K562 (cell line): Measurements from ENCODE around the gene PLCD1. TPM values are rescaled to one million over a fixed set of nuclear protein-coding genes. Genes with fewer than 3 reads are reported as not detected.

ENCODE experiments used
- ATF4 ChIP-seq: fragments of 450-650 bp; formaldehyde crosslinking; IDR thresholded peaks from 2 replicates; pipeline ENCODE4 v1.4.0; 2022; ENCODE audit warnings: mild to moderate bottlenecking, moderate library complexity
- CHAMP1 ChIP-seq: fragments of 450-650 bp; IDR thresholded peaks from 2 replicates; pipeline ENCODE4 v1.6.1; 2016; ENCODE audit warnings: mild to moderate bottlenecking
- GABPB2 ChIP-seq: fragments of 250-450 bp; sonication (Bioruptor Pico); conservative IDR thresholded peaks from 2 replicates; pipeline ENCODE4 v1.5.1; 2021; ENCODE audit warnings: mild to moderate bottlenecking
- HES1 ChIP-seq: fragments of 450-650 bp; IDR thresholded peaks from 2 replicates; pipeline ENCODE4 v1.6.1; 2016; ENCODE audit warnings: low read depth, mild to moderate bottlenecking, moderate library complexity
- MITF ChIP-seq: IDR thresholded peaks from 2 replicates; pipeline ENCODE4 v1.6.1; 2014; ENCODE audit warnings: antibody characterized with exemption
- MYC ChIP-seq, 2 experiments: fragments of 250-450 bp in 1 of 2; sonication (Bioruptor Pico) in 1 of 2; IDR thresholded peaks; 2 replicates each; pipeline versions ENCODE4 v1.5.1 to v1.6.1; 2012 to 2021; ENCODE audit warnings: low read depth in 2 of 2, borderline replicate concordance in 1 of 2, improper control_type of control experiment in 1 of 2, low read length in 1 of 2, mild to moderate bottlenecking in 1 of 2, moderate library complexity in 1 of 2
- NFIC ChIP-seq: fragments of 450-650 bp; IDR thresholded peaks from 2 replicates; pipeline ENCODE4 v1.6.1; 2017; ENCODE audit warnings: mild to moderate bottlenecking, inconsistent platforms
- POLR2B ChIP-seq: fragments of 450-650 bp; IDR thresholded peaks from 2 replicates; pipeline ENCODE4 v1.6.1; 2018; ENCODE audit warnings: low read depth; ENCODE audit not compliant: partially characterized antibody
- RERE ChIP-seq: sonication (generic); formaldehyde crosslinking; IDR thresholded peaks from 2 replicates; pipeline ENCODE4 v1.8.0; 2023; ENCODE audit warnings: missing genetic modification reagents, mild to moderate bottlenecking, borderline replicate concordance
- RNF2 ChIP-seq: sonication (generic); IDR thresholded peaks from 2 replicates; pipeline ENCODE4 v1.6.1; 2016
- SMAD4 ChIP-seq: fragments of 250-450 bp; sonication (Bioruptor Pico); conservative IDR thresholded peaks from 2 replicates; pipeline ENCODE4 v1.8.0; 2021; ENCODE audit warnings: inconsistent platforms, mild to moderate bottlenecking, moderate library complexity
- SMARCC2 ChIP-seq: fragments of 450-650 bp; IDR thresholded peaks from 2 replicates; pipeline ENCODE4 v1.6.1; 2017; ENCODE audit warnings: antibody characterized with exemption, moderate library complexity, mild to moderate bottlenecking, low read depth
- SRSF3 ChIP-seq: fragments of 200-400 bp; formaldehyde crosslinking; IDR thresholded peaks from 2 replicates; pipeline ENCODE4 v1.6.1; 2016; ENCODE audit warnings: mild to moderate bottlenecking, low read length, moderate library complexity; ENCODE audit not compliant: insufficient read depth
- TCF7L2 ChIP-seq: fragments of 150-350 bp; IDR thresholded peaks from 2 replicates; pipeline ENCODE4 v1.6.1; 2016; ENCODE audit warnings: low read depth, mild to moderate bottlenecking, low read length, moderate library complexity
- XRCC4 ChIP-seq: IDR thresholded peaks from one replicate; pipeline ENCODE4 v1.6.1; 2011; ENCODE audit not compliant: insufficient read depth, insufficient read length; ENCODE audit errors: extremely low read depth
- ZNF212 ChIP-seq: fragments of 450-650 bp; formaldehyde crosslinking; IDR thresholded peaks from 2 replicates; pipeline ENCODE4 v1.4.0; 2020; ENCODE audit warnings: mild to moderate bottlenecking
- ZNF217 ChIP-seq: sonication (generic); formaldehyde crosslinking; IDR thresholded peaks from 2 replicates; pipeline ENCODE4 v1.8.0; 2022; ENCODE audit warnings: mild to moderate bottlenecking, missing genetic modification reagents
- polyA plus RNA-seq, 8 experiments: library from polyadenylated mRNA; depleted of rRNA in 4 of 8; stranded (reverse) in 5 of 8; unstranded in 3 of 8; fragments of >200 nt; fragmentation: Nextera tagmentation in 2 of 8; fragmentation: Illumina TruSeq in 1 of 8; extraction: Ambion mirVana in 2 of 8; extraction: Trizol in 1 of 8; gene quantifications; 2 replicates each; pipeline versions ENCODE4 v1.2.1 to v1.2.3, GENCODE V29; 2011 to 2014; ENCODE audit warnings: inconsistent platforms in 1 of 8, missing spikeins in 1 of 8
- total RNA-seq, 7 experiments: library from RNA; depleted of rRNA in 6 of 7; stranded (reverse); fragments of >200 nt in 6 of 7; fragmentation: Illumina TruSeq in 2 of 7; extraction: Trizol in 2 of 7; gene quantifications; 2 replicates each; pipeline versions ENCODE4 v1.2.1 to v1.2.3, GENCODE V29; 2011 to 2021; ENCODE audit warnings: low replicate concordance in 1 of 7

PLCD1 gene
- total and polyA plus RNA-seq, 9 of the 15 experiments (the other 6 are each of a cell fraction or from before 2014, with no cell fraction given): 5.4 to 209 (median 116) TPM

- TF ChIP-seq SMARCC2: no peak
- TF ChIP-seq POLR2B: peak; percentile 15
- no peak for TF ChIP-seq RNF2
- TF ChIP-seq SRSF3: no peak
- no peak for TF ChIP-seq XRCC4
- peak; percentile 95 for TF ChIP-seq NFIC
- no peak for TF ChIP-seq RERE (CRISPR knock-in tag)
- no peak for TF ChIP-seq ZNF217 (CRISPR knock-in tag)
- no peak for TF ChIP-seq CHAMP1
- no peak for TF ChIP-seq ATF4
- no peak for TF ChIP-seq MITF
- no peak for TF ChIP-seq HES1
- TF ChIP-seq GABPB2 (CRISPR knock-in tag): no peak
- TF ChIP-seq SMAD4 (CRISPR knock-in tag): no peak
- peak; percentile 74 for TF ChIP-seq MYC (IDR thresholded peaks at IDR 0.05; ENCODE audit: low read depth, low read length)
- TF ChIP-seq MYC (CRISPR knock-in tag; IDR thresholded peaks at IDR 0.05; ENCODE audit: borderline replicate concordance, low read depth): no peak
- no peak for TF ChIP-seq TCF7L2
- no peak for TF ChIP-seq ZNF212
Measured at GRCh38 chr3:38019658-38020341, 9.6 kb downstream of the PLCD1 start (continued).
